Stromal cell of bone marrow (primary cell): ENCODE data around the gene MT1F.
A peak's percentile ranks its signal among the peaks of the same experiment; 100 is the strongest.
"Not testable (repeated sequence)": the region's sequence is repeated elsewhere in the genome, so short reads cannot be mapped to it uniquely, and the experiment has no call there.

ENCODE experiments used
- DNase-seq: peaks from one replicate; pipeline ENCODE4 v3.0.0-alpha.2; 2012; ENCODE audit warnings: low read depth

MT1F gene

DNA sequence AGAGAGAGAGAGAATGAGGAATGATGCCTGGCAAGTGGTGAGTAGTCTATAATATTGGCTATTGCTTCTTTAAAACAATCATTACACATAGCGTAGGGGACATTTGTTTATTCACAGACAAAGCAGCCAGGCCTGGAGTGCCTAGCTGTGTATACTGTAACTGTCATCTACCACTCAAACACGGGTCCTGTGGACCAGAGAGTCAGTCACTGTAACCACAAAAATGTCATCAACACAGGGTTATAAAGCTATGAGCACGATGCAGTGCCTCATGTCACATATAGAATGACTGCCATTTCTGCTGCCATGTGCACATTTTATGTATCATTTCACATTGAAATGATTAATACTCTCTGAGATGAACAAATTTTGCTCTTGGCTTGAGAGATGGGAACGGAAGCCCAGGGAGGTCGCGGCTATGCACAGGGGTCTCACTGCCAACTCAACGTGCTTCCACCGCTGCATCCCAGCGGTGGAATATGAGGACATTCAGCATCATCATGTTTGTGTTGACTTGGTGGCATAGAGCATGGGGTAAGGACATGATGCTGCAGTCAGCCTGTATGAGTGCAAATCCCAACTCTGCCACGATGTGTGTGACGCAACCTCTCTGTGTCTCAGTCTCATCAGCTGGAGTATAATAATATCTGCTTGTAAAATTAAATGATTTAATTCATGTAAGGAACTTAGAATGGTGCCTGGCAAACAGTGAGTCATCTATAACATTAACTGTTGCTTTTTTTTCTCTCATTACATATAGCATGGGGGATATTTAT lies 15.2 kb downstream of the MT1F start:
- DNase-seq, result no peak

DNA sequence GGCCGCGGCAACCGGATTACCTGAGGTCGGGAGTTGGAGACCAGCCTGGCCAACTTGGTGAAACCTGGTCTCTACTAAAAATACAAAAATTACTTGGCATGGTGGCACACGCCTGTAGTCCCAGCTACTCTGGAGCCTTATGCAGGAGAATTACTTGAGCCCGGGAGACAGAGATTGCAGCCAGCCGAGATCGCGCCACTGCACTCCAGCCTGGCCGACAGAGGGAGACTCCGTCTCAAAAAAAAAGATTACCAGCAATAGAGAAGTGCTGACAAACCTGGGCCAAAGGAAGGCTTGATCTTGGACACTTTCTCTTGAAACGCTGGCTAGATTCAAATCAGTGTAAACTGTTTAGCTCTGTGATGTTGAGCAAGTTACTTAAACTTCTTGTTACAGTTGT lies 16.2 kb downstream of the MT1F start:
- no peak for DNase-seq

DNA sequence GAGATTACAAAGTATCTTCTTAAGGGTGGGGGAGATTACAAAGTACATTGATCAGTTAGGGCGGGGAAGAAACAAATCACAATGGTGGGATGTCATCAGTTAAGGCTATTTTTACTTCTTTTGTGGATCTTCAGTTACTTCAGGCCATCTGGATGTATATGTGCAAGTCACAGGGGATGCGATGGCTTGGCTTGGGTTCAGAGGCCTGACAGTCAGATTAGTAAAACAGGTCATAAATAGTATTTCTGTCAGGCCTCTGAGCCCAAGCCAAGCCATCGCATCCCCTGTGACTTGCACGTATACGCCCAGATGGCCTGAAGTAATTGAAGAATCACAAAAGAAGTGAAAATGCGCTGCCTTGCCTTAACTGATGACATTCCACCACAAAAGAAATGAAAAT lies 16.8 kb downstream of the MT1F start:
- not testable (repeated sequence) for DNase-seq

DNA sequence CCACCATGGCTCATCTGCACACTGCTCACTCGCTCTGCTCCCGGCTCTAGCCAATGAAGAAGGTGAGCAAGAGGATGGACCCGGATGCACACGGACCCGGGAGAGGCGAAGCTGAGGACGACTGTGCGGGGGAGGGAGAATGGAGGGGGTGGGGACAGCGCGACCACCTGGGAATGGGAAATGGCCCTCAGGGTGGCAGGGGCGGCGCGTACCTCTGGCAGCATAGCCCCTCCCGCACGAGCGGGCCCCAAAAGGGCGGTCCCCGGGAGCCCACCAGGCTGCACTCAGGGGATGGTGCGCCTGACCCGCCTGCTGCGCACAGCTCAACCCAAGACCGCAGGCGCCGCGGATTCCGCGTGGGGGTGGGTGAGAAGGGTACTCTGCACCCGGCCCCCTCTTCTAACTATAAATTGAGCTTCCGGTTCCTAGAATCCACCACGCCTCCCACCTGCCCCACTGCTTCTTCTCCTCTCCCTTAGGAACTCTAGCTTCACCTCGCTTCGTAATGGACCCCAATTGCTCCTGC lies 18.0 kb downstream of the MT1F start:
- no peak for DNase-seq

DNA sequence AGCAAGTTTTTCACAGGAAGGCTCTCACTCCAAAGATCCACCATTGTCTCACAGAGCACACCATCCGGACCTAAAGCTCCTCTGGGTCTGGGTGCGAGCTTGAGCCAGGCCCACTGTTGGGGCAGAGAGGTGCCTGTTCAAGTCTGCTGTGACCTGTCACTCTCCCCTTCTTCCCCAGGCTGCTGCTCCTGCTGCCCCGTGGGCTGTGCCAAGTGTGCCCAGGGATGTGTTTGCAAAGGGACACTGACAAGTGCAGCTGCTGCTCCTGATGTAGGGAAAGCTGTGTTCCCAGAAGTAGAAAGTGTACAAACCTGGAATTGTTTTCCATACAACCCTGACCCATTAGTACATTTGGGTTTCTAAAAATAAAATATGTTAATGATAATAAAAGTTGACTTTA lies 19.7 kb downstream of the MT1F start:
- DNase-seq, result no peak

DNA sequence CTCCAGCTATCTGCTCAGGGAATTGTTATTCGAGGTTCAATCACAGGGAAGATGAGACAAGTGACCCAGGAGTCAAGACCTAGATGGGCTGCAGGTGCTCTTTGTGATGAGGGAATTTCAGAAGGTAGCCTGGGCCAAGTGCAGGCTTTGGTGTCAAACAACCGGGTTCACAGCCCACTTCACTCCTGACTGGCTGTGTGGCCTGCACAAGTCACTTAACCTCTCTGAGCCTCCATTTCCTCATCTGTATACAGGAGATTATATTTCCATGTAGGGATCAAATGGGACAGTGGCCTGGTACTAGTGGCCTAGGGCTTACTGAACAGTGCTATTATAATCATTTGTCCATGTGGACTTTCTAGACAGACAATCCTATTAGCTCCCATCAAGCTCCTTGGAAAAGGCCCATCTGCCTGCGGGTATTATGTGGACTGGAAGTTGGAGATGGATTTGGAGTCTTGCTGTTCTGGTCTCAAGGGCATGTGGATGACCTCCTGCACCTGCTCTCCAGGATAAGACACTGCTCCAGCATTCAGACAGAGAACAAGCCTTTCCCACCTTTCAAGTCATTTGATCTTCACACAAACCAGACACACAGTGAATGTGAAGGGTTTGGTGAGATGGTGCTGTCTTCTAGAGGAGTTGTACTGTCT lies 21.4 kb downstream of the MT1F start:
- DNase-seq, result no peak

DNA sequence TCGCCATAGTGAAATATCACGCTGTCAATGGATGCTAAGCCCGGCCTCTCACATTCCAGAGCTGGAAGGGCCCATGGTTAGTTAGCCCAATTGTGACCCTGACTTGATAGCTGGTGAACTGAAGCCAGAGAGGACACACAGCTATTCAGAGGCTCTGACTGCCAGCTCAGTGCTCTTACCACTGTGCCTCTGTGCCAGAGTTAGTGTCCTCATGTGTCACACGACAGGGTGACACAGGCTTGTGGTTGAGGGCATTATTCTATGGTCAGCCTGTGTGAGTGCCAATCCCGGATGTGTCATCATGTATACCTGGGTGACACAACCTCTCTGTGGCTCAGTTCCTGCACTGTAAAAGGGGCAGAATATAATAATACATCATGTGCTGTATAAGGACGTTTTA lies 22.1 kb downstream of the MT1F start:
- DNase-seq, result no peak

DNA sequence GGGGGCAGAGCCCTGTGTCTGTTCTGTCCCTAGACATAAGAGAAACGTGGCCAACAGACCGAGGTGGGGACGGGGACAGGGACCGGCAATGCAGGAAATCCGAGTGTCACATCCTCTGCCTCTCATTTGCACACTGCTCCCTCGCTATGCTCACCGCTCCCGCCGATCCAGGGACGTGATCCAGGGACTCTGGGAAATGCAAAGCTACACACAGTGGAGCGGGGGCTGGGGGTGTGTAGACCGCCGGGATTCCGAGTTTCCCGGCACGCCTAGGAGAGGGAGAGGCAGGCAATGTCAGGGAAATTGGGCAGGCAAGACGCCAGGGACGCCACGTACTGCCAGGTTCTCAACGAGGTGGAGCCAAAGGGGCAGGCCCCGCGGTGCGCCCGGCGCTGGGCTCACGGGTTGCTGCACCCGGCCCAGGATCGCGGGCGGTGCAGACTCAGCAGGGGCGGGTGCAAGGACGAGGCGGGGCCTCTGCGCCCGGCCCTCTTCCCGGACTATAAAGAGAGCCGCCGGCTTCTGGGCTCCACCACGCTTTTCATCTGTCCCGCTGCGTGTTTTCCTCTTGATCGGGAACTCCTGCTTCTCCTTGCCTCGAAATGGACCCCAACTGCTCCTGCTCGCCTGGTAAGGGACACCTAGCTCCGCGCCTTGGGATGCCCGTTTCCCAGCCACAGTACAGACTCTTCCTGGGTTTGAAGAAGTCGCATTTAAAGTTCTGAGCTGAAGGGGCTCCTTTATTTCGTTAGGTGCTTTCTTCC lies 24.4 kb downstream of the MT1F start, which contains the start of gene MT1X:
Gene MT1X (plus strand): TSS at position 532 of the 764 bp plus-strand sequence. CDS start 71 bp downstream, at position 603.
- DNase-seq, result peak; percentile 81

DNA sequence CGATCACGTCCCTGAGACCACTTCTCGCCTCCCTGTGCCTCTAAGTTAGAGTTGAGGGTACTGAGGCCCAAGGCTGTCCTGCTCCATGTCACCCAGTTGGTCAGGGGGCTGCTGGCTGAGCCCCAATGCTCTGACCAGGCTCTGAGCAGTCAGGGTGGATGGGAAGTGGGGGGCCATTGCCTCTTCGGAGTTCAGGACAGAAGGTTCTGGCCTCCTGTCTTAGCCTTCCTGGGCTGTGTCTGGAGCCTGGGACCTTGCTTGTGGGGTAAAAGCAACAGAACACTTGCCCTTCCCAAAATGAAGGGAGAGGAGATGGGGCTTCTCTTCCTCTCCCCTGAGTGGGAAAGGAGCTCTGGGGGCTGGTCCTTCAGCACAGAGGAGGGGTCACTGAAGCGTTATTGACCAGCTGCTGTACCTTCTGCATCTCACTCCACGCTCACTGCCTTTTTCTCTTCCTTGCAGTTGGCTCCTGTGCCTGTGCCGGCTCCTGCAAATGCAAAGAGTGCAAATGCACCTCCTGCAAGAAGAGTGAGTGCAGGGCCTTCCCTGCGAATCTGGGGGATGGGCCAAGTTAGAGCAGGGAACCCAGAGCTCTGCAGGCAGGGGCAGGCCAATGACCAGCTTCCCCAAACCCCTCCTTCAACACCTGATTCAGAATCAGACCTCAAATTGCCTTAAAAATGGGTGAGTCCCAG lies 25.1 kb downstream of the MT1F start:
- no peak for DNase-seq

DNA sequence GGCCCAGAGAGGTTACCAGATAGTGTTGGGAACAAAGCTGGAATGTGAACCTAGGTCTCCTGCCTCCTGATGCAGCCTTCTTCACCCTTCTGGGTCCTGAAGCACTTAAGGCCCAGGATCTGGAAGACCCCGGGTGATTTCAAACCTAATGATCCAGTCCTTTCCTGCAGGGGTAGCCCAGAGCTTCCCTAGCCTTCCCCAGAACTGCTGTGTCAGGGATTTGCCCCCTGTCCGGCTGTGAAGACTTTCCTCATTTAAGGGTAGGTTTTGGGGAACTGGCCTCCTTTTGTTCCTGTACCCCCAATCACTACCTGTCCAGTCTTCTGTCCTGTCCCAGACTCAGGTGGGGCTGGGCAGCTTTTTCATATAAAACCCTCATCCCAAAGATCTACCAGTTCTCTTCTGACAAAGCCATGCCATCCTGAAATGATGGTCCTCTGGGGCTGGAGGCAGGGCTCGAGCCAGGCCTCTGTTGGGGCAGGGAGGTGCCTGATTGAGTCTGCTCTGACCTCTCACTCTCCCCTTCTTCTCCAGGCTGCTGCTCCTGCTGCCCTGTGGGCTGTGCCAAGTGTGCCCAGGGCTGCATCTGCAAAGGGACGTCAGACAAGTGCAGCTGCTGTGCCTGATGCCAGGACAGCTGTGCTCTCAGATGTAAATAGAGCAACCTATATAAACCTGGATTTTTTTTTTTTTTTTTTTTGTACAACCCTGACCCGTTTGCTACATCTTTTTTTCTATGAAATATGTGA lies 25.8 kb downstream of the MT1F start:
- DNase-seq, result no peak

DNA sequence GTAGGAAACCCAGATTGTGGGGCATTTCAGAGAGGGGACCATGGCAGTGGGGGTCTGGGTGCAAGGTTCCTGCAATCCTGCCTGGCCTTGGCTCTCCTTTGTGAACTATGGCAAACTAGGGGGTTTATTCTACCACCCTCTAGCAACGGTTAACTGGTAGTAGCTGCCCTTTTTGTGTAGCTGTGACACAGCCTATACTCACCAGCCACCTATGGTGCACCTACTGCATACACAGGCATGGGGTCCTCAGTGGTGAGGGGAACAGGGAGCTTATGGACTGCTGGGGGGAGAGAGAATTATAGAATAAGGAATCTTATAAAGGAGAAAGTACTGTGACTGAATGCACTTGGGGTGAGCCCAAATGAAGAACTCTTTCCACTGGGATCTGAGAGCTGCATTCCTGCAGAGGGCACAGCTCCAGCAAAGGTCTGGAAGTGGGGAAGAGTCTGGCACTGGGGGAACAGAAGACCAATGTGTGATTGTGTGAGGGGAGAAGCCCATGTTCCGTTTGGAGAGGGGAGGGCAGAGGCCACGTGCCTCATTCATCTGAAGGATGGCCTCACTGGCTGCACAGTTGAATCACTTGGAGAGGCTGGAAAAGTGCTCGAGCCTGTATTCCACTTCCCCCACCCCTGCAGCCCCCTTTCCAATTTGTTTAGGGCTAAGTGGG lies 26.6 kb downstream of the MT1F start:
- DNase-seq, result no peak

DNA sequence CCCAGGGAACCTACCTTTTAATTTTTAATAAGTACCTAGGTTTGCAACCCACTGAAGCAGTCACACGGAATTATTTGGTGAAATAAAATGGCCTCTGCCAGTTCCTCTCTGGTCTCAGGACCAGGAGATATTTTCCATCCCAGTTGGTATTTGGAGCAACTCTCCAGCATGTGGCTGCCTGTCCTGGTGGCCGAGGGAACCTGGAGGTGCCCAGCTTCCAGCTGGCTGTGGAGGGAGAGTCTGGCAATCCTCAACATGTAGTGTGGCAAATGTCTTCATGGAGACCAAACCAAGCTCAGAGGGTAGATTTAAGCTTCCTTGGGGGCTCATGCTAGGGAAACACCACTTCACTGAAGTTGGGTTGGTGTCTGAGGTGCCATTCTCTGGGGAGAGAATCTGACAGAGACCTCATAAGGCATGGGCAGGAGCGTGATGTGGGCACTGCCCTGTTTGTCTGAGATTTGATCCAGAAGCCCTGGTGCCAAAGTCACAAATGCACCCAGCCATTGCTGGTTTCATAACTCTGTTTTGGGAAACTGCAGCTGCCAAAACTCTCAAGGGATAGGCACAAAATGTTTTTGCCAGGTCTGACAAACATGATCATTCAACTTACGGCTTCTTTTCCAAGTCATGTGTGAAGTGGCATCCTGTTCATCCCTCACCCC lies 27.3 kb downstream of the MT1F start:
- no peak for DNase-seq

DNA sequence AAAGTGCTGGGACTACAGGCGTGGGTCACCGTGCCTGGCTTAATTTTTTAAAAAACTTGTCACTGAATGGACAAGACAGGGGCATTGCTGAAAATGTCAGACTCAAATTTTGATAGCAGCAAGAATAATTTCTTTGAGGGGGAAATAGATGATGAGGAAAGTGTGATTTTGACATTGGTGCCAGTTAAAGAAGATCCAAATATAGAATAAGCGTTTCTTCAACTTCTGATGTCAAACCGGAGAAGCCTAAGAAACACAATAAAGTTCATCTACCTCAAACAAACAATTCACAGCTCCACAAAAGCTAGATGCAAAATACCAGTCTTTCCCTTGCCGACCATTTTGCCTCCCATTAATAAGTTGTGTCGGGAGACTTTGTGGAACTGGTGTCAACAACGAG lies 29.0 kb downstream of the MT1F start:
- no peak for DNase-seq

DNA sequence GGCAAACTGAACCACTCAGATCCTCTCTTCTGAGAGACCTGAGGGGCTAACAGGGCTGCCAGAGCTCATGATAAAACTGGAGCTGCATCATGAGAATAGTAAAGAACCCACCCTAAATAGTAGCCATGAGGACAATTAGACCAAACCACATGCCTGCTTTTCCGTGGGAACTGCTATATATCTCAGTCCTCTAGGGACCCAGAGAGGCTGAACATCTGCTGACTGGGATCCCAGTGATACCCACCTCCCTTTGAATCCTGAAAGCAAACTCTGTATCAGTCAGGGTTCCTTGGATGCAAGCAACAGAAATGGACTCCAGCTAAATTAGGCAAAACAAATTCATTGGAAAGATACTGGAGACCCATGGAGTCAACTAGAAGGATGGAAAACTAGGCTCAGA lies 31.0 kb downstream of the MT1F start:
- DNase-seq, result no peak

DNA sequence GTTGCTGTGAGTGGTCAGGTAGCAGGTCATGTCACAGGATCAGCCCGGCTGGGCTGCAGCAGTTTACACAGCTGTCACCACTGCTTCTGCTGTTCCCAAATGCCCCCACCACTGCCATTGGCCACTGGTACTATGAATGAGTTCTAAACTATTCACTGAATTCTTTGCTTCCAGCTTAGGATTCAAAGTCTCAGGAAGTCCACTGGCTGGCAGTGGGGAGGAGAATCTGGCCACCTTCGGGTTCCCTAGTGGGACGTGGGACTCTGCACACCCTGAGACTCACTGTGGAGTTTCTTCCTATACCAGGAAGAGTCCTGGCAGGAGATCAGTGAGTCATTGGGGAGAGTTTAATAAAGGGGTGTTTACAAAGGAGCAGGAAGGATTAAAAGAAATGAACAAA lies 31.4 kb downstream of the MT1F start:
- no peak for DNase-seq

DNA sequence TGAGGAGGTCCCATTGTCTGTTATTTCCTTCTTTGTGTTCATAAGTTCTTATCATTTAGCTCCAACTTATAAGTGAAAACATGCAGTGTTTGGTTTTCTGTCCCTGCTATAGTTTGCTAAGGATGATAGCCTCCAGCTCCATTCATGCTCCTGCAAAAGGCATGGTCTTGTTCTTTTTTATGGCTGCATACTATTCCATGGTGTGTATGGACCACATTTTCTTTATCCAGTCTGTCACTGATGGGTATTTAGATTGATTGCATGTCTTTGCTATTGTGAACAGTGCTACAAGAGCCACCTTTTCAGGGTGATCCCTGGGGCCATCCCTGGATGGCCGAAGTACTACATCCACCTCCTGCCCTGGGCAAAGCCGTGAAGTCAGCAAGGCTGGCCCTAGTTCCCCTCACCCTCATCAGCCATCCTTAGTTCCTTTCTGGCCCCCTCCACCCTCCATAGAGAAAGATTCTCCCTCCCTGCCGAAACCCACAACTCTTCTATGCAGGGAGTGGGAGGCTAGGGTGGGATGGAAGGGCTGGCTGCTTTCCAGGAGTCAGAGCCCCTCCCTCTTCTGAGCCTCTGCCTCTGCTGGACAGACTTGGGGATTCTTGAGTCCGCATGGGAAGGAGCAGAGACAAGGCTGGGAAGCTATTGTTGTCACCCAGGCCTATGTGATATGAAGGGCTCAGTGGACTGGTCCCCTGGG lies 32.8 kb downstream of the MT1F start:
- DNase-seq, result no peak

DNA sequence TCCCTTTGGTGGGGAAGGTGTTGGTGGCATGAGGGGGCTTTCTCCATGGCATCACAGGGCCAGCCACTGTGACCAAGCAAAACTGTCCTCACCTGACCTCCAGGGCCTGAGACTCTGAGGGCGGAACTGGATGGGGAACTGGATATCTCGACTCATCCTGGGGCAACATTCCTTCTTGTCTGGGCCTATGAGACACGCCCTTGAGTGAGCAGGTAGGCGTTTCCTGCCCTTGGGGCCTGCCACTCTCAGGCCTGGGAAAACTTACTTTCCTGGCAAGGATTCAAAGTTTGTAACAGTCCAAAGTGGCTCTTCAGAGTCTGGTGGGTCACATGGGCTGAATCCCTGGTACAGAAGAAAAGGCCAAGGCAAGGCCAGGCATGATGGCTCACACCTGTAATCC lies 34.1 kb downstream of the MT1F start:
- no peak for DNase-seq

DNA sequence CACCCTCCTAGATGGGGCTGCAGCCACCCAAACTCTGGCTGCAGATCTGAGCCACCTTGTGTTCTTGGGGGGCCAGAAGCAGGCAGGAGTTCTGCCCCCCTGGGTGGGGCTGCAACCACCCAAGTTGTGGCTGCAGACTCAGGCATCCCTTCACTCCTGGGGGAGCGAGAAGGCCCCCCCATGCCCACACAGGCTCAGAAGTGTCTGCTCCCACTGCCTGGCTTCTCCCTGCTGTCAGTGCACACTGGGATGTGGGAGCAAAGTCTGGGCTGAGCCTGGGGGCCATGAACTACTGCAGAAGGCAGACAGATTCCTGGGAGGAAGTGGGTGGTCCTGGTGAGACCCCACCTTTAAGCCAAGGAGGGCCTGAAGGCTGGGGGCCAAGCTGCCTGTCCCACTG lies 37.5 kb downstream of the MT1F start:
- DNase-seq, result no peak

DNA sequence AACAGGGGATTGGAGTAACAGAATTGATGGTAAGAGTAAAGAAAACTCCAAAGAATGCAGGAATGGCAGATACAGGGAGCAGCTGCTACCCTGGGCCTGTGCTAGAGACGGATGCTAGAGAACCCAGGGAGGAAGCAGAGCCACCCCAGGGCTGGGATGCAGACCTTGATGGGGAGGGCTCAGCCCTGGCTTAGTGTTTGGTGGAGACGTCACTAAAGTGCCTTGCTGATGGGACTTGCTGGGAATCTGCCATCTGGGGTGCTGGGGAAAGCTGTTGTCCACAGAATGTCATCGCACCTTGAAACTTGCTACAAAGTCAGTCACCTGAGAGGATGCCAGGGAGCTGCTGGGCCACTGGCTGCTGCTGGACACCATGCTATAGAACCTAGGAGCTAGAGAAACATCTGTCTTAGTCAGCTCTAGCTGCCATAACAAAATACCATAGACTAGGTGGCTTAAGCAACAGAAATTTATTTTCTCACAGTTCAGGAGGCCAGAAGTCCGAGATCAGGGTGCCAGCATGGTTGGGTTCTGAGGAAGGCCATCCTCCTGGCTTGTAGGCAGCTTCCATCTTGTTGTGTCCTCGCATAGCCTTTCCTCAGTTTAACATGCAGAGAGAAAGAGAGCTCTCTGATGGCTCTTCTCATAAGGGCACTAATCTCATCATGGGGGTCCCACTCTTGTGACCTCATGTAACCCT lies 39.8 kb downstream of the MT1F start:
- DNase-seq, result no peak
